Progenitor cell of endocrine pancreas (in vitro differentiated cells): ENCODE data around the gene LAPTM5. TPM values are rescaled to one million over a fixed set of nuclear protein-coding genes. Genes with fewer than 3 reads are reported as not detected.

Experiments used
- DNase-seq: peaks from one replicate; pipeline ENCODE4 v3.0.0; 2021; ENCODE audit warnings: low spot score; ENCODE audit not compliant: unreplicated experiment
- H3K27ac Mint-ChIP-seq: 2 replicates; pipeline ENCODE4 v1.8.0; 2021; ENCODE audit warnings: mild to moderate bottlenecking, moderate library complexity, mixed read lengths
- H3K27me3 Mint-ChIP-seq: 2 replicates; pipeline ENCODE4 v1.8.0; 2021; ENCODE audit warnings: mixed read lengths
- H3K36me3 Mint-ChIP-seq: 2 replicates; pipeline ENCODE4 v1.8.0; 2022; ENCODE audit warnings: mixed read lengths; ENCODE audit not compliant: insufficient read depth
- H3K4me1 Mint-ChIP-seq: 2 replicates; pipeline ENCODE4 v1.8.0; 2021; ENCODE audit warnings: low read depth, mixed read lengths
- H3K4me3 Mint-ChIP-seq: 2 replicates; pipeline ENCODE4 v1.8.0; 2021; ENCODE audit warnings: low read depth, mild to moderate bottlenecking, moderate library complexity, mixed read lengths
- H3K9me3 Mint-ChIP-seq: 2 replicates; pipeline ENCODE4 v1.8.0; 2021; ENCODE audit warnings: low read depth, mixed read lengths
- total RNA-seq: library from RNA; stranded (reverse); gene quantifications from 2 replicates; pipeline ENCODE4 v1.2.1, GENCODE V29; 2021
- TF ChIP-seq, protein P1 (sequence below): fragments of 200-600 bp; sonication (generic); IDR thresholded peaks from one replicate; pipeline ENCODE4 v1.5.0; 2021; ENCODE audit warnings: antibody characterized with exemption, mild to moderate bottlenecking; ENCODE audit not compliant: unreplicated experiment

The LAPTM5 gene
- total RNA-seq, 1 donor from 2014 or later = not detected

DNA sequence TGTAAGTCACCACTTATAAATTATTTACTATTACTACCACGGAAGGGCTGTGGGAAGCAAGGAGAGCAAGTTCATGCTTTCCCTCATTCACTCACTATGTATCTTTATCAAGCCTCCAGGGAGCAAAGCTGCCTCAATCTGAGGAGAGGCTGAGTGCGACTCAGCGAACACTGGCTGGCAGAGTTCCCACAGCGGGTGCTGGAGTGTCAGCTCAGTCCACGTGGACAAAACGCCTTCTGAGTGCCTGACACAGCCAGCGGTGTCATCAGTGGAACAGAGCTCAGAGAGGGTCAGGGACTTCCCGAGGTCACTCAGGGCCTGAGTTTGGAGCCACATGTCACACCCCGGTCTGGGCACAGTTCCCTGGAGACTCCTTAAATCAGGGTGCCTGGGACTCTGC lies 51.0 kb downstream of the LAPTM5 start:
- no peaks in the 10 kb centered on the region for H3K9me3 Mint-ChIP-seq
- TF ChIP-seq, protein P1, sequence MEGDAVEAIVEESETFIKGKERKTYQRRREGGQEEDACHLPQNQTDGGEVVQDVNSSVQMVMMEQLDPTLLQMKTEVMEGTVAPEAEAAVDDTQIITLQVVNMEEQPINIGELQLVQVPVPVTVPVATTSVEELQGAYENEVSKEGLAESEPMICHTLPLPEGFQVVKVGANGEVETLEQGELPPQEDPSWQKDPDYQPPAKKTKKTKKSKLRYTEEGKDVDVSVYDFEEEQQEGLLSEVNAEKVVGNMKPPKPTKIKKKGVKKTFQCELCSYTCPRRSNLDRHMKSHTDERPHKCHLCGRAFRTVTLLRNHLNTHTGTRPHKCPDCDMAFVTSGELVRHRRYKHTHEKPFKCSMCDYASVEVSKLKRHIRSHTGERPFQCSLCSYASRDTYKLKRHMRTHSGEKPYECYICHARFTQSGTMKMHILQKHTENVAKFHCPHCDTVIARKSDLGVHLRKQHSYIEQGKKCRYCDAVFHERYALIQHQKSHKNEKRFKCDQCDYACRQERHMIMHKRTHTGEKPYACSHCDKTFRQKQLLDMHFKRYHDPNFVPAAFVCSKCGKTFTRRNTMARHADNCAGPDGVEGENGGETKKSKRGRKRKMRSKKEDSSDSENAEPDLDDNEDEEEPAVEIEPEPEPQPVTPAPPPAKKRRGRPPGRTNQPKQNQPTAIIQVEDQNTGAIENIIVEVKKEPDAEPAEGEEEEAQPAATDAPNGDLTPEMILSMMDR = no peak
- no peak for DNase-seq
- no peaks in the 10 kb centered on the region for H3K36me3 Mint-ChIP-seq
- no peak overlapping the region for H3K4me3 Mint-ChIP-seq
- no peak overlapping the region for H3K27ac Mint-ChIP-seq
- H3K27me3 Mint-ChIP-seq = peaks cover 12% of the 10 kb centered on the region
- no peaks in the 10 kb centered on the region for H3K4me1 Mint-ChIP-seq

GRCh38 chr1:30705698-30706097 lies 51.9 kb downstream of the LAPTM5 start:
- Mint-ChIP-seq H3K4me3 (no peak overlapping the region), H3K9me3 (no peaks in the 10 kb centered on the region), H3K27me3 (peaks cover 12% of the 10 kb centered on the region), H3K36me3 (no peaks in the 10 kb centered on the region), H3K4me1 (no peaks in the 10 kb centered on the region), H3K27ac (no peak overlapping the region)
- no peak for DNase-seq
- TF ChIP-seq, protein P1 = no peak

DNA sequence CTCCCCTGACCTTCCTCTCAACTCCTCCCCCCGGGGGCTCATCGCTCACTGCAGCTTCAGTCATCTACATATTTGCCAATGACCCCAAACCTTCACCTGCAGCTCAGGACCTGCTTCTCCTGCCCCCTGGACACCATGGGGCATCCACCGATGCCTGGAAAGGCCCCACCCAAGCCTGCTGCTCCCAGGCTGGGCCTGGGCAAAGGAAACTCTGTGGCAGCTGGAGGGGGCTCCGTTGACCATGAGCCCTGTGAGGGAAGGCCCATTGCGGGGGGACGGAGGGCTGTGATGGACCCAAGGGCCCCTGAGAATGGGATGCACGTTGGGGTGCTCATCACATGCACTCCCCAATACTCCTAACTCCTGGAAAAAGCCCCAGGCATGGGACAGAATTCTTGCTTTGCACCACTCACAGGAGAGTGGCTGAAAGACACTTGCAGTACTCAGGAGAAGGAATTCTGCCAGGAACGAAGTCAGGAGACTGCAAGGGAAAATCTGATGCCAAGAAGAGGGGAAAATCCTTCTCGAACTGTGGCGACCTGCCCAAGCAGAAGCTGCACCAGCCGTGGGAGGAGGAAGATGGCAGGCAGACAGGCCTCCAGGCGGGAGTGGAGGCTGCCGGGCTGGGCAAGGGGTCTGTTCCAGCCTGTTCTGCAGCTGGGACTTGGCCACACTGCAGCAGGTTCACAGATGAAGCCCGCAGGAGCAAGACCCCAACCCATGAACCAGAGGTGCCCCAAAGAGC lies 52.6 kb downstream of the LAPTM5 start:
- Mint-ChIP-seq H3K4me3 (no peak overlapping the region), H3K27ac (no peak overlapping the region), H3K27me3 (peaks cover 7% of the 10 kb centered on the region), H3K4me1 (no peaks in the 10 kb centered on the region), H3K9me3 (no peaks in the 10 kb centered on the region), H3K36me3 (no peaks in the 10 kb centered on the region)
- no peak for DNase-seq
- TF ChIP-seq, protein P1 = no peak

GRCh38 chr1:30704271-30704670 lies 53.3 kb downstream of the LAPTM5 start:
- H3K27ac Mint-ChIP-seq = no peak overlapping the region
- DNase-seq = no peak
- H3K9me3 Mint-ChIP-seq = no peaks in the 10 kb centered on the region
- H3K4me3 Mint-ChIP-seq = no peak overlapping the region
- H3K4me1 Mint-ChIP-seq = no peaks in the 10 kb centered on the region
- TF ChIP-seq, protein P1 = no peak
- H3K27me3 Mint-ChIP-seq = peaks cover 2% of the 10 kb centered on the region
- H3K36me3 Mint-ChIP-seq = no peaks in the 10 kb centered on the region

GRCh38 chr1:30702823-30703222 lies 54.8 kb downstream of the LAPTM5 start:
- Mint-ChIP-seq H3K4me1 (no peaks in the 10 kb centered on the region), H3K9me3 (no peaks in the 10 kb centered on the region), H3K27me3 (peaks cover 2% of the 10 kb centered on the region), H3K36me3 (no peaks in the 10 kb centered on the region), H3K4me3 (no peak overlapping the region), H3K27ac (no peak overlapping the region)
- DNase-seq = no peak
- TF ChIP-seq, protein P1 = no peak
